D721Med (cell line): ENCODE data around the gene SLC26A11.
A peak's percentile ranks its signal among the peaks of the same experiment; 100 is the strongest.
"Not testable (repeated sequence)": the region's sequence is repeated elsewhere in the genome, so short reads cannot be mapped to it uniquely, and the experiment has no call there.

Source experiments
- DNase-seq: peaks from one replicate; pipeline ENCODE4 v3.0.0; 2011; ENCODE audit warnings: low spot score; ENCODE audit not compliant: insufficient read length
- FAIRE-seq: peaks from 2 replicates; lab custom pipeline; 2011; peaks lifted over from hg19 to GRCh38; lab: Jason Lieb, UNC
- CTCF ChIP-seq: IDR thresholded peaks from 2 replicates; pipeline ENCODE4 v1.5.1; 2012; ENCODE audit warnings: mild to moderate bottlenecking, control low read depth; ENCODE audit not compliant: insufficient read depth; ENCODE audit errors: missing control alignments

Gene SLC26A11

GRCh38 chr17:80254396-80255251 lies 34.4 kb downstream of the SLC26A11 start:
- DNase-seq (no peak), FAIRE-seq (no peak)
- no peak for TF ChIP-seq CTCF

GRCh38 chr17:80256034-80256350 lies 35.8 kb downstream of the SLC26A11 start:
- FAIRE-seq (no peak), DNase-seq (no peak)
- TF ChIP-seq CTCF, result no peak

- no peak for FAIRE-seq
- TF ChIP-seq CTCF, result no peak
- DNase-seq, result no peak
Observed at GRCh38 chr17:80257716-80258213, 37.5 kb downstream of the SLC26A11 start.

GRCh38 chr17:80258296-80258695 lies 38.1 kb downstream of the SLC26A11 start:
- DNase-seq, FAIRE-seq: not testable (repeated sequence)

- TF ChIP-seq CTCF, result no peak
- DNase-seq, result no peak
- no peak for FAIRE-seq
Observed at GRCh38 chr17:80259457-80260068, 39.3 kb downstream of the SLC26A11 start.

DNA sequence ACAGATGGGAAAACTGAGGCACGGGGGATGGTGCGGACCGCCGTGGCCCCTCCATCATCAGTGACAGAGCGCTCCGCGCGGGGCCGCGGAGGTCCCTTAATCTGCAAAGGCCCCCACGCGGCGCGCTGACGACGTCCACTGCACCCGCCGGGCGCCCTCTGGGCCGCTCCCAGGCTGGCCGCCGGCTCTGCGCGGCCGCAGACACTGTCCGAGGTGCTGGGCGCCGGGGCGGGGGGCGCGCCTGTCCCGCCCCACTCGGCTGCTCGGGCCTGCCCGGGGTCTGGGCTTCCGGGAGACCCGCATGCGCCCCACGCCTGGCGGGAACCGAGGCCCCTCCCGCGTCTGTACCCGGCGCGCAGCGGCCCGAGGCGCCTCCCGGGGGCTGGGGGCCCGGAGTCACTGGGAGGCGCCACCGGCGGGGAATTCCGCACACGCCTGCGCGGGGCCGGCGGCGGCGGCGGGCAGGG lies 39.9 kb downstream of the SLC26A11 start:
- FAIRE-seq, result no peak
- DNase-seq, result no peak
- no peak for TF ChIP-seq CTCF

DNA sequence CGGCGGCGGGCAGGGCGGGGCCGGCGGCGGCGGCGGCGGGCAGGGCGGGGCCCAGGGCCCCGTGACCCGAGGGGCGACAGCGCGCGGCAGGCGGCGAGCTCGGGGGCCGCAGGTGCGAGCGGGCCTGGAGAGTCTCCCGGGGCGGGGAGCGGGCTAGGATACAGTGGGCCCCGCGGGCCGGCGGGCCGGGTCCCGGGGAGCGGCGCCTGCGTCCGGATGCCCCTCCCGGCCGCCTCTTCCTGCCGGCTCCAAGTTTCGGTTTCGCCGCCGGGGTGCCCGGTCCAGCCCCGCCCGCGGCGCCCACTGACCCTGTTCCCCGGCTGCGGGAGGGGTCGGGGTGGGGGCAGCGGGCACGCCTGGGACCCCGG lies 40.5 kb downstream of the SLC26A11 start, which contains the start of gene RNF213:
Gene RNF213, plus strand, starts transcription at position 62 of the 368 bp plus-strand sequence. CDS start 2,830 bp downstream, outside the sequence.
- FAIRE-seq (no peak), DNase-seq (peak; percentile 74)
- TF ChIP-seq CTCF, result no peak
